Immature natural killer cell (primary cell): ENCODE results near the gene ABHD16B. TPM values are rescaled to one million over a fixed set of nuclear protein-coding genes. Genes with fewer than 3 reads are reported as not detected.

Experiments
- DNase-seq, 3 donors: peaks; one replicate each; pipeline ENCODE4 v3.0.0; 2022; ENCODE audit warnings: mixed read lengths in 1 of 3
- H3K27ac Mint-ChIP-seq, 6 donors: one replicate each; pipeline ENCODE4 v1.8.0; 2020; ENCODE audit warnings: mixed read lengths in 6 of 6, mild to moderate bottlenecking in 5 of 6, inconsistent platforms in 4 of 6, moderate library complexity in 3 of 6
- H3K27me3 Mint-ChIP-seq, 3 donors: one replicate each; pipeline ENCODE4 v1.8.0; 2020 to 2021; ENCODE audit warnings: low read depth in 3 of 3, mild to moderate bottlenecking in 3 of 3, mixed read lengths in 3 of 3, moderate library complexity in 3 of 3, inconsistent platforms in 1 of 3
- H3K36me3 Mint-ChIP-seq, 3 donors: one replicate each; pipeline ENCODE4 v1.8.0; 2020; ENCODE audit warnings: mixed read lengths in 3 of 3, inconsistent platforms in 2 of 3, mild to moderate bottlenecking in 2 of 3
- H3K4me1 Mint-ChIP-seq, 2 donors: one replicate each; pipeline ENCODE4 v1.8.0; 2020; ENCODE audit warnings: inconsistent platforms in 2 of 2, mild to moderate bottlenecking in 2 of 2, mixed read lengths in 2 of 2, moderate library complexity in 1 of 2
- H3K4me3 Mint-ChIP-seq, 5 donors: one replicate each; pipeline ENCODE4 v1.8.0; 2020; ENCODE audit warnings: mild to moderate bottlenecking in 5 of 5, mixed read lengths in 5 of 5, inconsistent platforms in 3 of 5, moderate library complexity in 3 of 5
- H3K9me3 Mint-ChIP-seq, 6 donors: one replicate each; pipeline ENCODE4 v1.8.0; 2020; ENCODE audit warnings: mild to moderate bottlenecking in 6 of 6, mixed read lengths in 6 of 6, inconsistent platforms in 4 of 6, moderate library complexity in 3 of 6
- polyA plus RNA-seq, 3 donors: library from polyadenylated mRNA; unstranded; fragments of 300-500 nt; fragmentation: Illumina TruSeq; gene quantifications; one replicate each; pipeline ENCODE4 v1.2.3, GENCODE V29; 2021

Gene ABHD16B
- polyA plus RNA-seq, 3 donors from 2014 or later: 0.34 TPM; not detected in 2

DNA sequence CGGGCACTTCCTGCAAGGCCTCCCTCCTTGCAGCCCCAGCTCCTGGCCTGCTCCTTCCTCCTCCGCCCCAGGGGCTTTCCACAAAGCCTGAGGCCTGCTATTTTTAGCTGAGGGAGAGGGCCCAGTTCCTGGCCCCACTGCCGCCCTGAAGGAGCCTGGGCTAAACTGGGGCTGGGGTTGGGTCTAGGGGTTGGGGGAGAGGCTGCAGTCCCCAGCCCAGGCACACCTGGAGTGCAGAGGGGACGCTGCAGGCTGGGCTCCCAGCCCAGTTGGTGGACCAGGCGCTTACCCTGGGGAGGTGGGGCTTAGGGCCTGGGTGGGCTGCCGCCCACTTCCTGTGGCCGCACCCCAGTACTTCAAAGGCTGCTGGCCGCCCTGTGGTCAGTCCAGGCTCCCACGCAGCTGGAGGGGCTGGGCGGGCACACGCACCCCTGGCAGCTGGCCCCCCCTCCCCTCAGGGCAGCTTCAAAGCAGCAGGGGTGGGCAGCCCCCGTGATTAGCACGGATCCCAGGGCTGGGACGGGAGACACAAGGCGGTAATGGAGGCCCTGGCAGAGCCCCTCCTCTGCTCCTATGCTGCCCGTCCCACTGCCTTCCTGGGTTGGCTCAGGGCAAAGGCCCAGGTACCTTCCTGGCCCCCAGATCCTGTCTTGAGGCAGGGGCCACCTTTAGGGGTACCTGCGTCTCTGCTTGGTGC, 7.1 kb upstream of the ABHD16B start:
- H3K27me3 Mint-ChIP-seq: peaks cover 0 to 13% (median 7%) of the 10 kb centered on the region in 3 donors
- H3K27ac Mint-ChIP-seq: no peak overlapping the region
- peak; percentile 30 to 47 (median 40) for DNase-seq
- H3K4me1 Mint-ChIP-seq: peaks cover 17 to 25% of the 10 kb centered on the region in 2 donors
- no peaks in the 10 kb centered on the region for H3K36me3 Mint-ChIP-seq
- no peak overlapping the region for H3K4me3 Mint-ChIP-seq
- no peaks in the 10 kb centered on the region for H3K9me3 Mint-ChIP-seq

DNA sequence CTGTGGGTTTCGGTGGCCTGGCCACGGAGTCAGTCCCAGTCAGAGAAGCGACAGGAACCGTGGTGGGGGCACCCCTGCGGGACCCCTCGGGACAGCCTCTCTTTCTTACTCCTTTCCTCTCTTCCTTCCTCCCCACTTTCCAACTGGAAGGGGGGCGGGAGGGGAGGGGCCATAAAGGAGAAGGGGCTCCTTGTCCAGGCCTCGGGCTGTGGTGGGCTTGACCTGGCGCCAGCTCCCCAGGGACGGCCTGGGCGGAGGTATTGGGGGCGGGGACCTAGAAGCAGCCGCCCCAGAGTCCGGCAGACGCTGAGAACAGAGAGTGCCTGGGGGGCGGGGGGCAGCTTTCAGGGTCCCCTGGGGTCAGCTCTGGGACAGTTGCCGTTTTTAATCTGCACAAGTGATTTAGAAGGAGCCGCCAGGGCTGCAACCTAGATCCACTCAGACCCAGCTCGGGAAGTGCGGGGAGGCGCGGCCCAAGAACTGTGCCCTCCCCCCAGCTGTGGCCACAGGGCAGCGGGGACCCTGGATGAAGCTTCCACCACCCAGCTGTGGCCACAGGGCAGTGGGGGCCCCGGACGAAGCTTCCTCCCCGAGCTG, 6.4 kb upstream of the ABHD16B start:
- no peaks in the 10 kb centered on the region for H3K36me3 Mint-ChIP-seq
- peaks cover 0 to 13% (median 7%) of the 10 kb centered on the region in 3 donors for H3K27me3 Mint-ChIP-seq
- no peaks in the 10 kb centered on the region for H3K9me3 Mint-ChIP-seq
- H3K27ac Mint-ChIP-seq: no peak overlapping the region
- no peak for DNase-seq
- H3K4me3 Mint-ChIP-seq: no peak overlapping the region
- peaks cover 17 to 25% of the 10 kb centered on the region in 2 donors for H3K4me1 Mint-ChIP-seq

DNA sequence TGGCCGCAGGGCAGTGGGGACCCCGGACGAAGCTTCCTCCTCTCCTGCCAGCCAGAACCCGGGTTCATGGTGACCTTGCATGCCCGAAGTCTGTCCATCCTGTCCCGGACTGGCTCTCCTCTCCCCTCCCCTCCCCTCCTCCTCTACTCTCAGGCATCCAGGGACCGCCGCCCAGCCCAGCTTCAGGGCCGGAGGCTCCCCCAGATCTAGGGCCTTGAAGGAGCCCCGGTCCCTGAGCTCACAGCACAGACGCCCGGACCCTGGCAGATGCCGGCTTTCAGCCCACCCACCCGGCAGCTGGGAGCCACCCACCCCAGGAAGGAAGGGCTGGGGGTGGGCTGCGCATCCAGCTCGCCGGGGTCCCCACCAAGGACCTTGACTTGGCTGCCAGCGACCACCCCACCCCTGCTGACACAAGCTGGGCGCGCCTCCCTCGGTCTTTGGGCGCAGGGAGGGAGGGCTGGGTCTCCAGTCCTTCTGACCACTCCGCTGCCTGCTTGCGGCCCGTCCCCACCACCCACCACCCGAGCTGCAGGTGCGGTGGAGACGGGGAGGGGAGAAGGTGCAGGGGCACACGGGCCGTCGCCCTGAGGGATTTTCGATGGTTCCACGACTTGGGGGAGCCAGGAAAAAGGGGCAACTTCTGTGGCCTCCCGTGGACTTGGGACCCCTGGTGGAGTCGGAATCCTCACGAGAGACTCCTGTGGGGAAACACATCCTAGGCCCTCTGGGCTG, 5.8 kb upstream of the ABHD16B start:
- no peak for DNase-seq
- Mint-ChIP-seq H3K36me3 (no peaks in the 10 kb centered on the region), H3K9me3 (no peaks in the 10 kb centered on the region), H3K27ac (no peak overlapping the region), H3K27me3 (peaks cover 0 to 9% (median 7%) of the 10 kb centered on the region in 3 donors), H3K4me1 (peaks cover 17 to 25% of the 10 kb centered on the region in 2 donors), H3K4me3 (no peak overlapping the region)

DNA sequence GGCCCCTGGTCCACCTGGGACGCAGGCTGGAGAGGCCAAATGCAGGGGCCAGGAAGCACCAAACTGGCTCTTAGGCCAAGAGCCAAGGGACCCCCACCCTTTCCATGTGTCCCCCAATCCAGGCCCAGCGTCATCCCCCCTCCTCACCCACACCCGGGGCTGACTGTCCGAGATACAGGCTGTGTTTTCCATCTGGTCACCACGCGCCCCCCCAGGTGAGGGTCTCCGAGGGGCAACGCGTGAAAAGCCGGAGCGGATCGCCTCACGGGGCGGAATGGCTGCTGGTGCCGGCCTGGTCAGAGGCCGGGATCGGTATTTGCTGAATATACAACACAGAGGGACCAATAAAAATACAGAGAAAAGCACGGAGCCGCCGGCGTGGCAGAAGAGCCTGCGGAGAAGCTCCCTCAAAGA, 5.2 kb upstream of the ABHD16B start:
- no peak overlapping the region for H3K27ac Mint-ChIP-seq
- DNase-seq: no peak

DNA sequence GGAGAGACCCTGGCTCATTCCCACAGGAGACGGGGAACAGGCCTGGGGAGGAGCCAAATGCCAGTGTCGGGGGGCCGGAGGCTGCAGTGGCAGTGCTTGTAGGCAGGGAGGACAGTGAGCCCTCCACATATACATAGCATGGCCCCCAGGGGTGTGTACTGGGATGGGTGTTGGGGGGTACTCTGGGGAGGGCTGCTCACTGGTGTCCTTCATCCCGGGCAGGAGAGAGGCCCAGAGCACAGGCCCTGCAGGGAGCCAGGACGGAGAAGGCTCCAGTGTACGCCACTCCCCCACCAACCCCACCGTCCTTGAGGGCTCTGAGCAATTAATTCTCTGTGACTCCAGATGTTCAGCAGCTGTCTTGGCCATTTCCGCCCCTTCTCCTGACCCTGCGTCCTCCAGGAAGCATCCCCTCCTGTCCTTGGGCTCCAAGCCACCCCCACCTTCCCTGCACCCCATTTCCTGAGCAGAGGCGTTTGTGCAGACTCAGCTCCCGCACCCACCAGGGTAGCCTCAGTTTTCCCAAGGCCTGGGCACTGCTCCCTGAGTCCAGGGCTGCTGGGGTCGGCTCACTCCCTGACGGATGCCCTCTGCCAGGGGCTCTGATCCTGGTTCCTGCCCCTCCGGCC, 3.4 kb upstream of the ABHD16B start:
- Mint-ChIP-seq H3K9me3 (no peaks in the 10 kb centered on the region), H3K4me1 (peaks cover 13 to 19% of the 10 kb centered on the region in 2 donors), H3K27ac (peak overlapping the region in 1 of 6 donors; percentile 69), H3K4me3 (no peak overlapping the region), H3K36me3 (no peaks in the 10 kb centered on the region), H3K27me3 (peaks cover 0 to 3% (median 3%) of the 10 kb centered on the region in 3 donors)
- DNase-seq: no peak

More for the DNA sequence above, 5.2 kb upstream of the ABHD16B start:
- no peak overlapping the region for H3K4me3 Mint-ChIP-seq
- peaks cover 14 to 21% of the 10 kb centered on the region in 2 donors for H3K4me1 Mint-ChIP-seq
- no peaks in the 10 kb centered on the region for H3K36me3 Mint-ChIP-seq
- peaks cover 3 to 6% (median 3%) of the 10 kb centered on the region in 3 donors for H3K27me3 Mint-ChIP-seq
- H3K9me3 Mint-ChIP-seq: no peaks in the 10 kb centered on the region

DNA sequence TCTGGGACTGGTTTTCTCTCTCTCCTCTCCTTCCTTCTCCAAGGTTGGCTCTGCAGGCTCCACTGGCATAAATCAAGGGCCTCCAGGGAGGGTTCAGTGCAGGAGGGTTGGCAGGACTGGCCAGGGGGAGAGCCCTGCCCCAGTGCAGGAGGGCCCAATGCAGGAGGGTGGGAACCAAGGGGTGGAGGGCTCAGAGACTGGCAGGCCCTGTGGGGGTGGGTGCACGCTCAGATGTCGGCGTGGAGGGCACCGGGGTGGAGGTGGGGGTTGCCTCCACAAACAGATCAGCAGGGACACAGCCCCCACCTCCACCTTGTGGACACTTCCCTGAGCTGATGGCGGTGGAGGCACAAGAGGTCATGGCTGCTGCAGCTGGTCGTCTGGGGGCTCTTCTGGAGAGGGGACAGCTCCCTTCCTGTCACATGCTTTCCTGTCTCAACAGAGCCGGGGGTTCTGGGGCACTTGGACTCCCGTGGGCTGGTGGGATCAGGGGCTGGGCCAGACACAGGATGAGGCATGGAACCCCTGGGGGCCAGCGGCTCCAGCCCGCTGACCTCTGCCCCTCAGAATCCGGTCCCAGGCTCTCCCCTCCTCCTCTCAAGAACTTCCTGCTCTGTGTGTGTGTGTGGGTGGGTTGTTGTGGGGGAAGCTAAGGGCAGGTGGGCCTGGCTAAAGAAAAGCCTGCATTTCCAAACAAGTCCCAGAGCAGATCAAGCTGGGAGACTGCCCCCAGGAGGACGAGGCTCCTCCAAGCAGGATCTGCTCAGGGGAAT, 2.7 kb upstream of the ABHD16B start:
- peak overlapping the region in 1 of 6 donors; percentile 73 for H3K27ac Mint-ChIP-seq
- peaks cover 2 to 3% (median 3%) of the 10 kb centered on the region in 3 donors for H3K27me3 Mint-ChIP-seq
- peaks cover 0 to 4% (median 0%) of the 10 kb centered on the region in 3 donors for H3K36me3 Mint-ChIP-seq
- DNase-seq: no peak
- H3K9me3 Mint-ChIP-seq: no peaks in the 10 kb centered on the region
- H3K4me3 Mint-ChIP-seq: peak overlapping the region in 2 of 5 donors; percentile 9 to 40
- H3K4me1 Mint-ChIP-seq: peaks cover 19 to 25% of the 10 kb centered on the region in 2 donors

DNA sequence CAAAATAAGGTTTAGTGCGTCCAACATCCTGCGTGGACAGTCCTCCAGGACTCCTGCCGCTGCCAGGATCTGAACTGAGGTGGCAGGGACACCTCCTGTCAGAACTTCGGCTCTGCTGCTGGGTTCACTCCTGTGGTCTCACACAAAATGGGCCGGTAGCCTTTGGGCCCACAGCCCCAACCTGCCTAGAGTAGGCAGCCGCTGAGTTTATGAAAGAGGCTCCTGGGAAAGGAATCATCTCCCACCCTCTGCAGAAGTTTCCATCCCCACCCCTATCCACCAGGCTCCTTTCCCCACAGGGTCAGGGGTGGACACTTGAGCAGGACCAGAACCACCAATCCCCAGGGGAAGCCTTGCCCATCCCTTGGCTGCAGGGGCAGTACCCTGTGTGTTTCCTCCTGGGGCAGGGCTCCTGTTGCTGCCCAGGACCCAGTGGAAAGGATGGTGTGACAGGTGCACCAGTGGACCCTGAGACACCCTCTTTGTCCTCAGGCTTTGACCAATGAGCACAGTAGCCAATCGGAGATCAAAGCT, 2.1 kb upstream of the ABHD16B start:
- Mint-ChIP-seq H3K9me3 (no peaks in the 10 kb centered on the region), H3K4me1 (peaks cover 26 to 32% of the 10 kb centered on the region in 2 donors), H3K36me3 (peaks cover 0 to 4% (median 0%) of the 10 kb centered on the region in 3 donors), H3K27me3 (peaks cover 3 to 5% (median 4%) of the 10 kb centered on the region in 3 donors), H3K27ac (peak overlapping the region in 1 of 6 donors; percentile 73), H3K4me3 (no peak overlapping the region)
- DNase-seq: no peak

DNA sequence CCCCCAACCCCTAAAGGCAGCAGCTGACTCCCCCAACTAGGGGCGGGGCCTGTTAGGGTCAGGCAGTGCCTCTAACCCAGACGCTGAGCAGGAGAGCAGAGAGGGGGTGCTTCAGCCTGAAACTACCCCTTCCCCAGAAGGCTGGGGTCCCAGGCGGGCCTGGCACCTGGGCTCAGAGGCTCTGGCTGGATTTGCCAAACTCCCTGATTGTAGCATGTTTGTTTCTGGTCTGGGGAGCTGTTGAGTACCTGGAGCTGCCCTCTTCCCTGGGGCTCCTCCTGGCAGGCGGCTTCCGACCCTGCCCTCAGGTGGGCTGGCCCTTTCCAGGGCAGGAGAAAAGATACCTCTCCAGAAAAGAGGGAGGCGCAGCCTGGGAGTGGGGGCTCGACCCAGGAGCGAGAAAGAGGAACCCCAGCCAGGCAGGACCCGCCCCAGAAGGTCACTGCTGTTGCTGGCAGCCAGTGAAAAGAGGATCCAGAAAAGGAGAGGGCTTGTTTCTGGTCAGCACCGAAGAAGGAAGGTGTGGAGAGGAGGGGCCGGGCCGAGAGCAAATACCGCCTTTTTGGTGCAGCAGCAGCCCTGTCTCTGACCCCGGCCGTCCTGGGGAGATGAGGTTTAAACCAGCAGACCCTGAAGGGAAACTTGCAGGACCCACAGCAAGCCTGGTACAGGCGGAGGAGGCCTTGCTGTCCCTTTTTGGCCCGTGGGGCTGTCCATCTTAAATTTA, 810 bp upstream of the ABHD16B start:
- peak overlapping the region in 2 of 6 donors; percentile 34 to 64 for H3K27ac Mint-ChIP-seq
- no peaks in the 10 kb centered on the region for H3K9me3 Mint-ChIP-seq
- H3K27me3 Mint-ChIP-seq: peaks cover 8 to 12% (median 9%) of the 10 kb centered on the region in 3 donors
- peaks cover 31 to 39% of the 10 kb centered on the region in 2 donors for H3K4me1 Mint-ChIP-seq
- no peak for DNase-seq
- no peak overlapping the region for H3K4me3 Mint-ChIP-seq
- peaks cover 0 to 4% (median 0%) of the 10 kb centered on the region in 3 donors for H3K36me3 Mint-ChIP-seq

DNA sequence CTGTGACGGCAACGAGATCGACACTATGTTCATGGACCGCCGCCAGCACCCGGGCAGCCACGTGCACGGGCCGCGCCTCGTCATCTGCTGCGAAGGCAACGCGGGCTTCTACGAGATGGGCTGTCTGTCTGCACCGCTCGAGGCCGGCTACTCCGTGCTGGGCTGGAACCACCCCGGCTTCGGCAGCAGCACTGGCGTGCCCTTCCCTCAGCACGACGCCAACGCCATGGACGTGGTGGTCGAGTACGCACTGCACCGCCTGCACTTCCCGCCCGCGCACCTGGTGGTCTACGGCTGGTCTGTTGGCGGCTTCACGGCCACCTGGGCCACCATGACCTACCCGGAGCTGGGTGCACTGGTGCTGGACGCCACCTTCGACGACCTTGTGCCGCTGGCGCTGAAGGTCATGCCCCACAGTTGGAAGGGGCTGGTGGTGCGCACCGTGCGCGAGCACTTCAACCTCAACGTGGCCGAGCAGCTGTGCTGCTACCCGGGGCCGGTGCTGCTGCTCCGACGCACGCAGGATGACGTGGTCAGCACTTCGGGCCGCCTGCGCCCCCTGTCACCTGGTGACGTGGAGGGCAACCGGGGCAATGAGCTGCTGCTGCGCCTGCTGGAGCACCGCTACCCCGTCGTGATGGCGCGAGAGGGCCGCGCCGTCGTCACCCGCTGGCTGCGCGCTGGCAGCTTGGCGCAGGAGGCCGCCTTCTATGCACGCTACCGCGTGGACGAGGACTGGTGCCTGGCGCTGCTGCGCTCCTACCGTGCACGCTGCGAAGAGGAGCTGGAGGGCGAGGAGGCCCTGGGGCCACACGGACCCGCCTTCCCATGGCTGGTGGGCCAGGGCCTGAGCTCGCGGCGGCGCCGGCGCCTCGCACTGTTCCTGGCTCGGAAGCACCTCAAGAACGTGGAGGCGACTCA, 943 bp downstream of the ABHD16B start:
- peaks cover 0 to 4% (median 0%) of the 10 kb centered on the region in 3 donors for H3K36me3 Mint-ChIP-seq
- no peaks in the 10 kb centered on the region for H3K9me3 Mint-ChIP-seq
- no peak for DNase-seq
- no peak overlapping the region for H3K27ac Mint-ChIP-seq
- peaks cover 8 to 17% (median 9%) of the 10 kb centered on the region in 3 donors for H3K27me3 Mint-ChIP-seq
- peaks cover 36 to 45% of the 10 kb centered on the region in 2 donors for H3K4me1 Mint-ChIP-seq
- no peak overlapping the region for H3K4me3 Mint-ChIP-seq

DNA sequence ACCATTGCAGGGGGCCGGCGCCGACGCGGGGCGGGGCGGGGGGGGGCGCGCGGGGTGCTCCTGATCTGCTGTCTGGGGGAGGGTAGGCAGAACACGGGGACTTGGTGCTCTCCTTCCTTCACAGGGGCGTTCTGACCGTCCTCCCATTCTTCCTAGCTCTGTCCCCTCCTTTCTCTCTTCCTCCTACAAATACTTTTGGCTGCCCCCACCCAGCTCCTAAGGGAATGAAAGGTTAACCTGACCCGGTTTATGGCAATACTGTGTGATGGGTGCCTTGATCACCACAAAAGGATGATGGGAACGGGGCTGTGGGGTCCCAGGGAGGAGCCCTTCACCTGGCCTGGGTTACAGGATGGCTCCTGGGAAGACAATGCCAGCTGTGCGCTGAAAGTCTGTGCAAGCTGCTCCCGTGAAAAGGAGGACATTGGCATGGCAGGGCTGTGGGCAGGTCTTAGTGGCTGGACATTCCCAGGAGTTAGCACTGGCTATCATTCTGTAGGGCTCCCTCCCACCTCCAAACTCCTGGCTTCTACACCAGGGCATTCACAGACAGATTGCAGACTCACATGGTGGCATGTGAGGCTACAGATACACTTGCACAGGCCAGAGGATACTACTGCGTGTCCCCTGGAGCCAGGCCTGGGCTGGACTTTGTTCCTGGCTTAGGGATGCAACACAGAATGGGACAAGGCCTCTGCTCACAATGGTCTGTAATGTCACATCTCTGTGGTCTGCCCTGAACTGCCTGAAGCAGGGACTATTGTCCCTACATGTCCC, 1.9 kb downstream of the ABHD16B start:
- DNase-seq: no peak
- H3K27me3 Mint-ChIP-seq: peaks cover 8 to 17% (median 9%) of the 10 kb centered on the region in 3 donors
- H3K27ac Mint-ChIP-seq: peak overlapping the region; percentile 91 to 98 (median 95)
- H3K36me3 Mint-ChIP-seq: peaks cover 0 to 7% (median 0%) of the 10 kb centered on the region in 3 donors
- H3K4me1 Mint-ChIP-seq: peaks cover 37 to 43% of the 10 kb centered on the region in 2 donors
- no peaks in the 10 kb centered on the region for H3K9me3 Mint-ChIP-seq
- H3K4me3 Mint-ChIP-seq: peak overlapping the region; percentile 91 to 98 (median 97)
